K562 (cell line): ENCODE results near the gene PRR19. TPM values are rescaled to one million over a fixed set of nuclear protein-coding genes. Genes with fewer than 3 reads are reported as not detected.

ENCODE experiments used
- BCL6 ChIP-seq: fragments of 250-450 bp; sonication (Bioruptor Pico); IDR thresholded peaks from 2 replicates; pipeline ENCODE4 v1.4.0; 2020
- DPF2 ChIP-seq: fragments of 450-650 bp; IDR thresholded peaks from 2 replicates; pipeline ENCODE4 v1.6.1; 2016
- HIVEP1 ChIP-seq: fragments of 250-450 bp; sonication (Bioruptor Pico); IDR thresholded peaks from 2 replicates; pipeline ENCODE4 v1.4.0; 2020; ENCODE audit warnings: mild to moderate bottlenecking
- JUN ChIP-seq, 2 experiments: sonication (generic) in 1 of 2; formaldehyde crosslinking in 1 of 2; IDR thresholded peaks; 2 replicates each; pipeline versions ENCODE4 v1.6.1 to v1.8.0; 2012 to 2022; ENCODE audit warnings: borderline replicate concordance in 2 of 2, mild to moderate bottlenecking in 2 of 2, improper control_type of control experiment in 1 of 2, low read depth in 1 of 2, low read length in 1 of 2, missing genetic modification reagents in 1 of 2
- MBD2 ChIP-seq: sonication (generic); IDR thresholded peaks from 2 replicates; pipeline ENCODE4 v1.6.1; 2016; ENCODE audit warnings: low read depth, borderline replicate concordance
- MEF2A ChIP-seq: IDR thresholded peaks from 2 replicates; pipeline ENCODE4 v1.6.1; 2011; ENCODE audit warnings: low read depth, mild to moderate bottlenecking, low read length, moderate library complexity; ENCODE audit not compliant: control insufficient read depth
- MNT ChIP-seq, 2 experiments: fragments of 450-650 bp; conservative IDR thresholded peaks; 2 replicates each; pipeline ENCODE4 v1.6.1; 2017; ENCODE audit warnings: mild to moderate bottlenecking in 2 of 2, moderate library complexity in 2 of 2
- OTX1 ChIP-seq: fragments of 450-650 bp; formaldehyde crosslinking; IDR thresholded peaks from 2 replicates; pipeline ENCODE4 v1.4.0; 2022; ENCODE audit warnings: mild to moderate bottlenecking
- RAD21 ChIP-seq, 2 experiments: fragments of 250-450 bp in 1 of 2; fragments of 450-650 bp in 1 of 2; sonication (Bioruptor Pico) in 1 of 2; formaldehyde crosslinking in 1 of 2; IDR thresholded peaks in 1 of 2; conservative IDR thresholded peaks in 1 of 2; 2 replicates each; pipeline versions ENCODE4 v1.4.0 to v1.8.0; 2020 to 2022; ENCODE audit warnings: mild to moderate bottlenecking in 2 of 2, moderate library complexity in 1 of 2
- XRCC5 ChIP-seq: fragments of 200-400 bp; formaldehyde crosslinking; IDR thresholded peaks from 2 replicates; pipeline ENCODE4 v1.6.1; 2017; ENCODE audit warnings: low read depth, mild to moderate bottlenecking, low read length
- ZNF133 ChIP-seq: fragments of 250-450 bp; sonication (Bioruptor Pico); IDR thresholded peaks from 2 replicates; pipeline ENCODE4 v1.4.0; 2020; ENCODE audit warnings: mild to moderate bottlenecking
- ZNF174 ChIP-seq: fragments of 250-450 bp; sonication (Bioruptor Pico); IDR thresholded peaks from 2 replicates; pipeline ENCODE4 v1.4.0; 2020; ENCODE audit warnings: mild to moderate bottlenecking
- ZNF511 ChIP-seq: sonication (generic); formaldehyde crosslinking; IDR thresholded peaks from 2 replicates; pipeline ENCODE4 v1.8.0; 2022; ENCODE audit warnings: mild to moderate bottlenecking, missing genetic modification reagents
- polyA plus RNA-seq, 8 experiments: library from polyadenylated mRNA; depleted of rRNA in 4 of 8; stranded (reverse) in 5 of 8; unstranded in 3 of 8; fragments of >200 nt; fragmentation: Nextera tagmentation in 2 of 8; fragmentation: Illumina TruSeq in 1 of 8; extraction: Ambion mirVana in 2 of 8; extraction: Trizol in 1 of 8; gene quantifications; 2 replicates each; pipeline versions ENCODE4 v1.2.1 to v1.2.3, GENCODE V29; 2011 to 2014; ENCODE audit warnings: inconsistent platforms in 1 of 8, missing spikeins in 1 of 8
- total RNA-seq, 7 experiments: library from RNA; depleted of rRNA in 6 of 7; stranded (reverse); fragments of >200 nt in 6 of 7; fragmentation: Illumina TruSeq in 2 of 7; extraction: Trizol in 2 of 7; gene quantifications; 2 replicates each; pipeline versions ENCODE4 v1.2.1 to v1.2.3, GENCODE V29; 2011 to 2021; ENCODE audit warnings: low replicate concordance in 1 of 7
- TF ChIP-seq, protein P1 (sequence below): sonication (generic); formaldehyde crosslinking; IDR thresholded peaks from 2 replicates; pipeline ENCODE4 v1.8.0; 2022; ENCODE audit warnings: missing genetic modification reagents, mild to moderate bottlenecking, borderline replicate concordance

The PRR19 gene
- total and polyA plus RNA-seq, 9 of the 15 experiments (the other 6 are each of a cell fraction or from before 2014, with no cell fraction given), result 0.10 to 1.6 (median 0.54) TPM

DNA sequence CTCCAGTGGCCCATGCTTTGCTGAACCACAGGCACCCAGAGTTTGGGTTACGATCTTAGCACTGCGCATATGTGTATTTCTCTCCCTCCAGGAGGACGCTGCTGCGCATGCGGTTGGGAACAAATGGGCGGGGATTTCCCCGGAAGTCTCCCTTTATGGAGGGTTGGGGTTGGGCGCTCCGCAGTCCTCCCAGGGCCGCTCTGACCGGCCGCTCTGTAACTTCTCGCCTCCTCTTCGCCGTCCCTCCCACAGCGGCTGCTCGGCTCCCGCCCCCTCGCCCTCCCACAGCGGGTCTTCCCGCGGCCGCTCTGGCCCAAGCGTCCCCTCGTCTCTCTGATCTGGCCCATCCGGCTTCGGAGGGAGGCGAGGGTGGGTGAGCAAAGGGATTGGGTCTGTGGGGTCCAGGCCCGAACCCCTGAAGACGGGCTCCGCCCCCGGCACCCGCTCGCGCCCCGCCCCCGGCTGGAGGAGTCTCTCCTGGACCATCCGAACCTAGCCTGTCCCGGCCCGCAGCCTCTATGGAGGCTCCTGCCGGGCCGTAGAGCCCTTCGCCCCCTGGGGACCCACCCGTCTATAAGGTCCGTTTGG, 23.5 kb downstream of the PRR19 start, which contains the start of gene MEGF8 (continued):
- TF ChIP-seq ZNF133 (CRISPR knock-in tag) (no peak), RAD21 (CRISPR knock-in tag; conservative IDR thresholded peaks at IDR 0.05 in 1 of 2, IDR thresholded peaks at IDR 0.05 in 1 of 2) (peak; percentile 73 to 82; a peak in 1 of 4 replicates), OTX1 (CRISPR knock-in tag) (no peak), MNT (conservative IDR thresholded peaks at IDR 0.05) (peak; percentile 39 to 58; a peak in 2 of 4 replicates), ZNF174 (CRISPR knock-in tag) (no peak), MBD2 (peak; percentile 13; the same call in 1 of the 2 replicates), BCL6 (no peak), XRCC5 (peak; percentile 97), ZNF511 (0 out of 2 replicates have a peak, but pooled peaks have one; percentile 22), HIVEP1 (CRISPR knock-in tag) (no peak), MEF2A (no peak), JUN (IDR thresholded peaks at IDR 0.05; ENCODE audit: borderline replicate concordance, low read depth, low read length) (no peak), JUN (CRISPR knock-in tag; IDR thresholded peaks at IDR 0.05; ENCODE audit: borderline replicate concordance) (no peak), DPF2 (no peak)
- TF ChIP-seq, protein P1, sequence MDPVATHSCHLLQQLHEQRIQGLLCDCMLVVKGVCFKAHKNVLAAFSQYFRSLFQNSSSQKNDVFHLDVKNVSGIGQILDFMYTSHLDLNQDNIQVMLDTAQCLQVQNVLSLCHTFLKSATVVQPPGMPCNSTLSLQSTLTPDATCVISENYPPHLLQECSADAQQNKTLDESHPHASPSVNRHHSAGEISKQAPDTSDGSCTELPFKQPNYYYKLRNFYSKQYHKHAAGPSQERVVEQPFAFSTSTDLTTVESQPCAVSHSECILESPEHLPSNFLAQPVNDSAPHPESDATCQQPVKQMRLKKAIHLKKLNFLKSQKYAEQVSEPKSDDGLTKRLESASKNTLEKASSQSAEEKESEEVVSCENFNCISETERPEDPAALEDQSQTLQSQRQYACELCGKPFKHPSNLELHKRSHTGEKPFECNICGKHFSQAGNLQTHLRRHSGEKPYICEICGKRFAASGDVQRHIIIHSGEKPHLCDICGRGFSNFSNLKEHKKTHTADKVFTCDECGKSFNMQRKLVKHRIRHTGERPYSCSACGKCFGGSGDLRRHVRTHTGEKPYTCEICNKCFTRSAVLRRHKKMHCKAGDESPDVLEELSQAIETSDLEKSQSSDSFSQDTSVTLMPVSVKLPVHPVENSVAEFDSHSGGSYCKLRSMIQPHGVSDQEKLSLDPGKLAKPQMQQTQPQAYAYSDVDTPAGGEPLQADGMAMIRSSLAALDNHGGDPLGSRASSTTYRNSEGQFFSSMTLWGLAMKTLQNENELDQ, result no peak
